Mucosa of gallbladder (tissue), 1 donor: Measurements from ENCODE around the gene SLC4A4. TPM values are rescaled to one million over a fixed set of nuclear protein-coding genes. Genes with fewer than 3 reads are reported as not detected.

Source experiments
- DNase-seq: peaks from one replicate; pipeline ENCODE4 v3.0.0-alpha.2; 2020; ENCODE audit warnings: low spot score
- total RNA-seq: library from RNA; stranded (reverse); gene quantifications from one replicate; pipeline ENCODE4 v1.2.1, GENCODE V29; 2021
- donor health status: DM: no; HTN: no; CAD: no.

The SLC4A4 gene
- total RNA-seq, result 225 TPM

GRCh38 chr4:71338846-71339593 is at the start of gene SLC4A4:
Gene SLC4A4, plus strand, starts transcription at chr4:71339020.
- no peak for DNase-seq

DNA sequence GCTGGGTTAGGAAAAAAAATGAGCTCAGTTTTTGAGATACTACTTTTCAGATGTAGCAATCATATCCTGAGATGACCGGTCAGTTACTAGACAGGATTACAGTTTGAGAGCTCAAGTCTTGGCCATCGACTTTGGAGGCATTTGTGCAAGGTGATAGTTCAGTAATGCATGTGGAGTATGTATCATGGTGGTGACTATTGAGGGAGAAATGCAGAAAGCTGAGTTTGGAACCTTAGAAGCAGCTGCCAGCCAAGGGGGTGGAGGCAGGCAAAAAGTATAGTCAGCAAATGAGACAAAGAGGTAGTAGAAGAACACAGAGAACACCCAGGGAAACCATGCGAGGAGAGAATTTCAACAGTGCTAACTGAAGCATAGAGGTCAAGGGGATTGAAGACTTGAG is 48.7 kb upstream of the SLC4A4 start:
- no peak for DNase-seq

DNA sequence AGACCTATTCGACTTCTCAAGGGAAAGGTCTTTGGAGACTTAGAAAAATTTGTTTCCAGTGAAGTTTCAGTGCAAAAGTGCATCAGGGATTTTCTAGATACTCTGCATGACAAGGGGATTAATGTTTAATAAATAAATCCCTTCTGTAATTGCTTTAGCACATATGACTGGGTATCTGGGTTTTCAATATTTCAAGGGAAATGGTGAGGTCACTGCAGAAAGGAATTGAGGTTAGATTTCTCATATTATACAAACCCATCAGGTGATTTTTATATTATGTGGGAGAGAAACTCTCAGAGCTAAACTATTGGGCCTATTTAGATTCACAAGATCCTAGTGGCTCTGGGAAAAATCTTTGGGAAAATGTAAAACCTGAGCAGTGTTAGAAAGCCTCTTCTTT is 48.3 kb upstream of the SLC4A4 start:
- no peak for DNase-seq

DNA sequence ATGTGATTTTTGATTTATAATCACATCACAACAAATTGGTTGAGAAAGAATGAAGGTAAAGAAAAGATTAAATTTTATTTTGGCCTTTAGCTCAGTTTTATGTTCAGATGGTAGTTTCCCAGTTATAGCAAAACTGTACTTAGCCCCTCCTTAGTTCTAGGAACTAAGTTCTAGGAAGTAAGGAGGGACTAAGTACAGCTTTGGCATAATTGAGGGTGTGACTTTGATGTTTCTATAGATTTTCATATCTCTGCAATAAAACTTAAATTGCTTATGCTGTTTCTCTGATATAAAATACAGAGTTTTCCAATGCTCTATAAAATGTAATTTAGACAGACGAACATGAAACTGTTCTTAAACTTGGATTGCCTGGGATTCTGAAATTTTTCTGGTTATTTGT is 46.6 kb upstream of the SLC4A4 start:
- no peak for DNase-seq

- DNase-seq, result no peak
Measured at GRCh38 chr4:71293705-71294104, 45.1 kb upstream of the SLC4A4 start.

DNA sequence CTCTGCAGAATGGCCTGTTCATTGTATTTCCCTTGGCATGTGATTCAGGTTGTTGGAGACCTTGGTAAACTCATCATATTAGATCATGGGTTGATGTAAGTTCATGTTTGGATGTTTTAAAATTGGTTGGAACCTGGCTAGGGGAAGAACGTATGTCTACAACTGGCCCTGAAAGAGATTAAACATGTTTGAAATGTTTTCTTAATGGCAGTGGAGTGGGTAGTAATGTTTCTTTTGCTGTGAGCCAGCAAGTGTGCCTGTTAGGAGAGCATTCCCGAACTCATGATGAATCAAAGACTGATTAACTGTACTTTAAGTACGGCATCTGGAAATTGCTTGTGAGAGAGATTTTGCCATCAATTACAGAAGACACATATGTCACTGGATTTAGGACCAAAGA is 44.5 kb upstream of the SLC4A4 start:
- DNase-seq, result no peak

DNA sequence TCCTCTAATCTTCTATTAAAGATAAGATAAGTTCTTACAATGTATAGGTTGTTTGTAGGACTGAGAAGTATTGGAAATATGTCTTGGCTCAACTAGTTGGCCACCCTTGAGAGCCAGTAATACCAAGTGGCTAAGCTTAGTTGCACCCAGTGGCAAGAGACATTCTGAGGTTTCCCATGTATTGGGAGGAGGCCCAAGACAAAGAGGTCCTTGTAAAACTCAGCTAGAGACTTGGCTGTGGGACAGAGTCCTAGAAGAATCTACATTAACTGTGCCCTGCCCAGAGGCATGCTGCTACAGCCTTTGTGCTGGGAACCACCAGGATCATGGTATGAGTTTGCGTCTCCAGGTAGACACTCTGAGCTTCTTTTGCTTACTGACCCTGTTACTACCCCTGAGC is 41.9 kb upstream of the SLC4A4 start:
- DNase-seq, result no peak

GRCh38 chr4:71300362-71300761 is 38.5 kb upstream of the SLC4A4 start:
- no peak for DNase-seq

GRCh38 chr4:71300964-71301363 is 37.9 kb upstream of the SLC4A4 start:
- no peak for DNase-seq

- no peak for DNase-seq
Measured at GRCh38 chr4:71303287-71303686, 35.5 kb upstream of the SLC4A4 start.

DNA sequence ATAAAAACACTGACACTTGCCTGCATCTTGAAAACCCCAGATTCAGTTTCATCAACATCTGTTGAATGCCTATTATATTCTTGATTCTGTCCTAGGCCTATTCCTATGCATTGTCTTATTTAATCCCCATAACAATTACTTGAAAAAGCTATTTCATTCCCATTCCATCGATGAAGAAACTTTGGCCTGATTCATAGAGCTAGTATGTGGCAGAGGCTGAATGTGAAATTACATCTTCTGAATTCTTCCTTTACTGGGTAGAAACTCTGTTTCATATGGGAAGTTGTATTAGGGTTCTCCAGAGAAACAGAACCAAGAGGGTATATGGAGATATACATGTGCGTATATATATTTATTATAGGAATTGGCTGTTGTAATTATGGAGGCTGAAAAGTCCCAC is 35.0 kb upstream of the SLC4A4 start:
- DNase-seq, result no peak

DNA sequence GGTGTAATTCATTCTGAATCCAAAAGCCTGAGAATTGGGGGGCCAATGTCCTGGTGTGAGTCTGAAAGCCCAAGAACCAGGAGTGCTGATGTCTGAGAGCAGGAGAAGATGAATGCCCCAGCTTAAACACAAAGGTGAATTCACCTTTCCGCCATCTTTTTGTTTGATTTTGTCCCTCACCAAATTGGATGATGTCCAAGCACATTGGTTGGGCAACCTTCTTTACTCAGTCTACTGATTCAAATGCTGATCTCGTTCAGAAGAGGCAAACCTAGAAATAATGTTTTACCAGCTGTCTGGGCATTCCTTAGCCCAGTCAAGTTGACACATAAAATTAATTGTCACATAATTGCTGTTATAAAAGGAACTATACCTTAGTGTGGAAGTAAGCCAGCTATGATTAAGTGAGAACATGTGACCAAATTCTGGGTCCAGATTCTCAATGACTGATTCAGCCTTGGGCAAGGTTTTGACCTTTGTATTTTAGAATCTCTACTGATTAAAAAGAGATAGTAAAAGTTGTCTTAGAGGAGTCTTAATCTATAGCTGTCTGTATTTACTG is 34.5 kb upstream of the SLC4A4 start:
- DNase-seq, result no peak

GRCh38 chr4:71307729-71308128 is 31.1 kb upstream of the SLC4A4 start:
- no peak for DNase-seq

DNA sequence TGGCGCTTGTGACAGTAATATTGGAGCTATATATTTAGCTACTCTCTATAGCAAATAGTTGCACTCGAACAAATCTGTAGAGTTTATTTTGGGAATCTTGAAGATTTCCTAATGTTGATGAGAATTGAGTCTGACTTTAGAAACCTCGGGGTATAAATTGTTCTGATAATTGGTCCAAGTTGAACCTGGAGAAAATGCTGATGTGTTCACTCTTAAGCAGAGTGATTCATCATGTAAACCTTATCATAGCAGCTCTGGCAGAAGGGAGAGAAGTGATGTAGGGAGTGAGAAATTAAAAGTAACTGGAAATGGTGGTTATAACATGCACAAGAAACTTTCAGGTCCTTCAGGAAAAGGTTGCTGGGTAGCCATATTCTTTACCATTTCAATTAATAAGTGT is 16.4 kb upstream of the SLC4A4 start:
- DNase-seq, result no peak

- DNase-seq, result no peak
Measured at GRCh38 chr4:71333368-71333767, 5.5 kb upstream of the SLC4A4 start.

GRCh38 chr4:71333960-71334359 is 4.9 kb upstream of the SLC4A4 start:
- DNase-seq, result no peak

DNA sequence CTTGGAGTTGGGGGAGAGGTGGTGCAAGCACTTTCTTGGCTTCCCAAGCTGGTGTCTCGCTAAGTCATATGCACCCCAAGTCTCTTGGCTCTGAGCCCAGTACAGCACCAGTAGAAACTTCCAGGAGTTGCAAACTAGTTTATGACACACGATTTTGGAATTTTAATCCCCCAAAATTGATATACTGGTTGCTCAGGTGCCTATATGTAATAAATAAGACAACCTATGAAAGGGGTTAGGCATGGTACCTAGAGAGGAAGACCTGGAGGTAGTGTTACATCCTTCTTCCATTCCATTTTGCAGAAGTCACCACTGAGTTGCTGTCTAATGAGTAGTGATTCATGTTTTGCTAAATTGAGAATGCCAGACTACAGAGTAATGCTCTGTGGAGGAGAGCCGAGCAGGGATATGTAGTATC is 4.3 kb upstream of the SLC4A4 start:
- no peak for DNase-seq

- no peak for DNase-seq
Measured at GRCh38 chr4:71343670-71344466, 5.0 kb downstream of the SLC4A4 start.

DNA sequence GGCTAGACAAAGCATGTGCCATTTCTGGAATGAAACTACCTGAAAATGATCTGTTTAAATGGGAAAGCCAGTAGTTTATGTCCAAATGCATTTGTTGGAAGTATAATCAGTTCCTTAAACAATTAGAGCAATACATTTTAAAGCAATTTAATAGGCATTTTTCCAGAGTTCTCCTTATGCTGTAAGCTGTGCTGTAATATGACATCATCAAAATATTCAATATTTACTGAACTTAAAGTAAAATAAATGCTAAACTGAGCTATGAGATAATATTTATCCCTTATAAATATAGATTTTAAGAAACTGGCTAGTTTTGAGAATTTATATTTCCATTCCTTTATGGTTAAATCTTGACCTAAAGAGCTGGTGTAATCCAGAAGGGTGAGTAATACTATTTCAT is 7.9 kb downstream of the SLC4A4 start:
- DNase-seq, result no peak

DNA sequence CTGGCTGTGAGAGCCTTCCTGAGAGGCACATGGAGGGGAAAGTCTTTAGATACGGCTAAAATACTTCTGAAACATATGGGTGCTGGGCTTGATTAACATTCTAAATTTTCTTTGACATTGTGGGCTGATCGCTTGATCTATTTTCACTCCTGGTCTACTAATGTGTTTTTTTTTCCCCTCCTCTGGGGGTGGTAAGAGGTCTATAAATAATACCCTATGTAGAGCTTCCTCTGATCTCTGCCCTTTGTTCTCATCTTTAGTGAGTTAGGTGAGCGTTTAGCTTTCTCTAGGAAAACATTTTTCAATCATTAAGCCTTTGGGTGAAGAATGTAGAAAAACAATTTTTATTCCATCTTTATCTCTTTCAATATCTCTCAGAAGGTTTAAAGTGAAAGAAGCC is 9.8 kb downstream of the SLC4A4 start:
- DNase-seq, result no peak

DNA sequence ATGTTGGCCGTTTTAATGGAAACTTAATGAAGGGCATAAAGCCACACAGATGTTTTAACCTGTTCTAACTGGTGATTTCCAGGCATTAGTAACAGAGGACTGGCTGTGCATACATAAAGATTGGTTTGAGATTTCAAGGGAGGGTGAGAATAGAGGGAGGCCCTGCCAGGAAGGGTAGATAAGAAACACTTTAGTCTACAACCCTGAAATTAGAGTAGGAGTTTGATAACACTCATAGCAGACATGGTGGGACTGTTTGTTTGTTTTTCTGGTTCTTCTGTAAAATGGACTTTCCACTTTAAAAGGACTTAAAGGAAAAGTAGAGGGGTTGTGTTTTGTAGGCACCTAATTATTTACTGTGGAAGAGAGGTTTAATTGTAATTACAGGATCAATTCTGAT is 16.2 kb downstream of the SLC4A4 start:
- DNase-seq, result no peak

- no peak for DNase-seq
Measured at GRCh38 chr4:71355971-71356370, 17.2 kb downstream of the SLC4A4 start.
